D721Med (cell line): Measurements from ENCODE around the gene POLRMT.
A peak's percentile ranks its signal among the peaks of the same experiment; 100 is the strongest.
"Not testable (repeated sequence)": the region's sequence is repeated elsewhere in the genome, so short reads cannot be mapped to it uniquely, and the experiment has no call there.

Experiments
- DNase-seq: peaks from one replicate; pipeline ENCODE4 v3.0.0; 2011; ENCODE audit warnings: low spot score; ENCODE audit not compliant: insufficient read length
- FAIRE-seq: peaks from 2 replicates; lab custom pipeline; 2011; peaks lifted over from hg19 to GRCh38; lab: Jason Lieb, UNC
- CTCF ChIP-seq: IDR thresholded peaks from 2 replicates; pipeline ENCODE4 v1.5.1; 2012; ENCODE audit warnings: mild to moderate bottlenecking, control low read depth; ENCODE audit not compliant: insufficient read depth; ENCODE audit errors: missing control alignments

Gene POLRMT

GRCh38 chr19:589693-590395, 43.5 kb downstream of the POLRMT start, which contains the start of gene HCN2:
TSS of gene HCN2 (plus strand) at chr19:589881. CDS start at chr19:589946, 65 bp downstream.
- no peak for TF ChIP-seq CTCF
- DNase-seq, result no peak
- no peak for FAIRE-seq

DNA sequence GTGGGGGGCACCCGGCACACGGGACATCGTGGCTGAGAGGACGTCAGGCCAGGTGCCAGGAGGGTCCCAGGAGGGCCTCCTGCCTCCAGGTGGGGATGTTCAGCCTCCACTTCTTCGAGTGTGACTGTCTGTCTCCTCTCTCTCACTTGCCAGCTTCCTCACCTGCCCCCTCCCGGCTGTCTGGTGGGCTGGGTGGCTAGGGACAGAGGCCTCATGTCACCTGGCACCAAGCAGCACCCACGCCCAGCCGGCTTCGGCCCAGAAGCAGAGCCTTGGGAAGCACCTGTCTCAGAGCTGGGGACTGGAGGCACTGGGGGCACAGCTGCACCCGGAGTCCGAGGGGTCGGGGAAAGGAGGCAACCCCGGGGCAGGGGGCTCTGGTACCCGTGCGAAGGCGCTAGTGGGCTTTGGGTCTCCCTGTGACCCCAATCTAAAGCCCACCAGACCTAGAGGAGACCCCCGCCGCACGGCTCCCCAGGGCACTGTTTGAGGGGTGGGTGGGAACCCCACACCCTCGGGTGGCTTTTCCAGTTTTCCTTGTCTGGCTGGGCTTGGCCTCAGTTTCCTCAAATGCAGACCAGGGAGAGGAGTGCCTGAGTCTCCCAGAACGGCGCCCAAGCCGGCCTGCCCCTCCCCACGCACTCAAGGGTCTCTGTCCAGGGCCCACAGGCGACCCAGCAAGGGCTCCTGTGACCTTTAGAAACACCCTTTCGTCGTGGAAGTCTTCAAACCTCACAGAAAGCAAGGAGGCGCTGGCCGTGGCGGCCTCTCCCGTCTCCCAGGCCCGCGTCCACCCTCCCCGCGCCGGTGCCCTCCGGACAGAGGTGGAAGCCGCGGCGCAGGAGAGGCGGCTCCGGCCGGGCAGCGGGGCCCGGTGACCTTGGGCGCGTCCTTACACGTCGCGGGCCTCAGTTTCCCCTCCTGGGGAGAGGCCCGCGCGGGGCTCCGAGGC, 44.3 kb downstream of the POLRMT start:
- TF ChIP-seq CTCF, result peak; percentile 14
- FAIRE-seq (no peak), DNase-seq (no peak)

DNA sequence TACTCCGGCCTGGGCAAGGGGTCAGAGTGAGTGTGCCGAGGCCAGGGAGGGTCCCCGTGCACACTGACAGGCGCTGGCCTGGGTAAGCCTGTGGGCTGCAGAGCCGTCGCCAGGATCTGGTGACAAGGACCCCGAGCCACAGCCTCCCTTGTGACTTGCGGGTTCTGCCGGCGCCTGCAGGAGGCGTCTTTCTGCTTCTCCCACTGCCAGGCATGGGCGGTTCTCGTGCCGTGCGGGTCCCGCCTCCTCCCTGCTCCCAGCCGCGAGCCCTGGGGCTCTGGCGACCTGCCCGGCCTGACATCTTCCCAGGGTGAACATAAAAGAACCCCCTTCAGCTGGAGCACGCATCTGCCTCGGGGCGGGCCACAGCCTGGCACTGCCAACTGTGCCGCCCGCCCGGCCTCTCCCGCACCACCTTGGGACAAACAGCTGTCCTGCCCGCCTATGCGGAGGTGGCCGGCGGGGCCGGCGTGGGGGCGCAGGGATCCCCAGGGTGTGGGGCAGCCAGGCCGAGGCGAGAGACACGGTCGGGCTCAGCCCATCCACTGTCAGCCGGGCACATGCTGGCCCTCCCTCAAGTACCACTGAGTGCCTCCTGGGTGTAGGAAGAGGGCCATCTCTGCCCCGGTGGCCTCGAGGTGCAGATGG, 45.1 kb downstream of the POLRMT start:
- FAIRE-seq (no peak), DNase-seq (peak; percentile 61)
- TF ChIP-seq CTCF, result peak; percentile 53

GRCh38 chr19:585551-586110, 47.7 kb downstream of the POLRMT start:
- no peak for TF ChIP-seq CTCF
- DNase-seq (no peak), FAIRE-seq (no peak)

DNA sequence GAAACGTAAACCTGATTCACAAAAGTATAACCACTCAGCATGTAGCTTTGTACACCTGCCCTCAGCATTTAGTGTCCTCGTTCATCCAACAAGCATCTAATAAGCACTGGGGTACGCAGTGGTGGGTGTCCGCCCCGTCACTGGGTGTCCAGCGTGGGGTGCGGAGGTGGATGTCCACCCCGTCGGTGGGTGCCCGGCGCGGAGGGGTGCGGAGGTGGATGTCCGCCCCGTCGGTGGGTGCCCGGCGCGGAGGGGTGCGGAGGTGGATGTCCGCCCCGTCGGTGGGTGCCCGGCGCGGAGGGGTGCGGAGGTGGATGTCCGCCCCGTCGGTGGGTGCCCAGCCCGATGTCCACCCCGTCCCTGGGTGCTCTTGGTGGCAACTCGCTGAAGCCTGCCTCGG, 48.2 kb downstream of the POLRMT start:
- FAIRE-seq, result not testable (repeated sequence)

DNA sequence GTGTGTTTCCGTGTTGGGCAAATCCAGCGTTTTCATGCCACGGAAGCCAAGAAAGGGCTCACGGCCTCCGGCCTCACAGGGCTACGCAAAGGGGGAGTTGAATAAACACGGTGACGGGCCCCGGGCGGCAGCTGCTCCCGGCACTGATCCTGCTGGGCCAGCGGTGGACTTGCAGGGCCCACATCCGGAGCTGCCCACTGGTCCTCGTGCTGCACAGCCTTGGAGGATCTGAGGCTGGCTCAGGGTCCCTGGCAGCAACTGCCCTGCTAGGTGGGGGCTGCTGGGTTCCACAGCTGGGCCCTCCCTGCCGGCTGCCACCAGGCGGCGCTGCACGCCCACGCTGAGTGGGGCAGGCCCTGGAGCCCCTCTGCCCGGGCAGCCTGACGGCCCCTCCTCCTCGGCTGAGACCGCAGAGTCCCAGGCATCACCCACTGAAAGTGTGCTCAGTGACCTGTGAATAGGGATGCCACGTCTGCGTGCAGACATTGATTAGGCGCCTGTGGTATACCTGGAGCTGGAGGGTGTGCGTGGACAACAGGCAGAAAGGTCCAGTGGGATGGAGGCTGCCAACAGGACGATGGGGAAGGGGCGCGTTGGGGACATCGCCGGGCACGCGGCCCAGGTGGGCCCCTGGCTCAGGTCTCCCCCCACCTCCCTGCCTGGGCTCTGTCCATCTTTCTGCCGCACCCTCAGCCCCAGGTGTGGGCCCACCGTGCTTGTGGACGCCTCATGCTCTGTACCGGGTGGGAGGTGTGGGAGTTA, 48.9 kb downstream of the POLRMT start:
- DNase-seq (peak; percentile 92), FAIRE-seq (no peak)
- peak; percentile 75 for TF ChIP-seq CTCF

More for the DNA sequence above, 48.2 kb downstream of the POLRMT start:
- DNase-seq, result not testable (repeated sequence)

DNA sequence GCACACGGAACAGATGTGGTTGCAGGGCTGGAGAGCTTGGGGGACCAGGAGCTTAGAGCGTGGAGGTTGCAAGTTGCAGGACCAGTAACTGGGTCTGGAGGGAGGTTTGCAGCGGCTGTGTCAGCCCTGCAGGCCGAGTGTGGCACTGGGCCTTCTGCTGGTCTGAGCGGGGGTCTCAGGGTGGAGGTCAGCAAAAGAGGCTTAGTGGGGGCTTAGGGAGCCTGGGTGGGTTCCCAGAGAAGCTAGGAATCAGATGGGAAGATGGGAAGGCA, 49.4 kb downstream of the POLRMT start:
- no peak for TF ChIP-seq CTCF
- FAIRE-seq (no peak), DNase-seq (no peak)
